Colonic mucosa (tissue), 4 donors: Measurements from ENCODE around the gene TFAM. TPM values are rescaled to one million over a fixed set of nuclear protein-coding genes. Genes with fewer than 3 reads are reported as not detected.

Experiments
- DNase-seq: peaks from one replicate; pipeline ENCODE4 v3.0.0-alpha.2; 2020
- H3K27ac ChIP-seq: fragments of 200-600 bp; one replicate; pipeline ENCODE4 v1.8.0; 2021
- H3K27me3 ChIP-seq: fragments of 200-600 bp; one replicate; pipeline ENCODE4 v1.8.0; 2021
- H3K36me3 ChIP-seq: fragments of 200-600 bp; one replicate; pipeline ENCODE4 v1.8.0; 2021
- H3K4me1 ChIP-seq: fragments of 200-600 bp; one replicate; pipeline ENCODE4 v1.8.0; 2021; ENCODE audit warnings: mild to moderate bottlenecking
- H3K4me3 ChIP-seq: fragments of 200-600 bp; one replicate; pipeline ENCODE4 v1.8.0; 2021
- H3K9ac ChIP-seq, 2 donors: one replicate each; pipeline ENCODE4 v1.7.0; 2013; ENCODE audit warnings: control low read depth in 2 of 2, low read depth in 2 of 2, low read length in 2 of 2
- H3K9me3 ChIP-seq: fragments of 200-600 bp; one replicate; pipeline ENCODE4 v1.8.0; 2021
- CTCF ChIP-seq: fragments of 200-600 bp; IDR thresholded peaks from one replicate; pipeline ENCODE4 v1.8.0; 2022; ENCODE audit warnings: antibody characterized with exemption, mild to moderate bottlenecking
- intact Hi-C: fragments of 100-400 bp; cut with DNase I; formaldehyde crosslinking; loops from one replicate; pipeline ENCODE4 v1.14.1; 2022
- total RNA-seq, 2 donors: library from RNA; stranded (reverse); fragmentation: NEBNext Ultra II Directional in 1 of 2; extraction: Animal tissue kit (Norgen Biotek cat#: 25700) in 1 of 2; gene quantifications; one replicate each; pipeline ENCODE4 v1.2.1, GENCODE V29; 2021
- donor health status: healthy.
- donor health status: DM: no; HTN: no; CAD: no.
- donor health status: DM: no; HTN: no; CAD: no.

The TFAM gene
- total RNA-seq, 2 donors from 2014 or later = 52.6 to 63.1 TPM

DNA sequence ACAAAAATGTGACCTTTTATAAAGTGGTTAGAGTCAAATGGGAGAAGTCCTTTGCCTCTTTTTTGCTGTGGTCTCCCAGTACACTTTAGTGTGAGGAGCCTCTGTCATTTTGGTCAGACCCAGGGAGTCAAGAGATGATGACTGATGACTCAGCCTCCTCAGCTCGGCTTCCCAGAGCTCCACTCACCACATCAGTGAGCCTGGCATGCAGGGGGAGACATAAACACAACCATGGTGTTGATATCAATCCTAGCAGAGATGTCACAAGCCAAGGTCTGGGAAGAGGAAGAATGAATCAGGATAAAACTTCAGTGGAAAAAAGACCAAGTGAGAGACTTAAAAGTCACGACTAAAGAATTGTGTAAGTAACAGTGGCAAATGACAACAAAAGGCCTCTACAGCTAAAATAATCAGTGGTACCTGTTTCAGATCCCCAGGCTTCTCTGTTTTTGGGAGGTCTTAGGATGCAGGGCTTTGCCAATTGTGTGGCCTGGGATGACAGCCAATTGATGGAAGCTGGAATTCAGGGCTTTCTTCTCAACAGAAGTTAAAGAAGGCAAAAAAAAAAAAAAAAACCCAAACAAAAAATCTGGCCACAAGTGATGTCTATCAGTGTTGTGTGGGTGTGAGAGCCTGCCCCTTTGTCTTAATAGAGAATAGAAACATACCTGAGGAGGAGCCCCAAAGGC lies 50.2 kb downstream of the TFAM start:
- Histone ChIP-seq H3K4me1 (no peaks in the 10 kb centered on the region), H3K36me3 (no peaks in the 10 kb centered on the region), H3K9me3 (no peaks in the 10 kb centered on the region), H3K27ac (no peak overlapping the region), H3K9ac (no peak overlapping the region), H3K4me3 (no peak overlapping the region), H3K27me3 (no peaks in the 10 kb centered on the region)
- no peak for DNase-seq
- no peak for TF ChIP-seq CTCF
- intact Hi-C loops = no loop called here

- Histone ChIP-seq H3K4me1 (no peaks in the 10 kb centered on the region), H3K36me3 (no peaks in the 10 kb centered on the region), H3K9me3 (no peaks in the 10 kb centered on the region), H3K4me3 (no peak overlapping the region), H3K9ac (no peak overlapping the region), H3K27me3 (no peaks in the 10 kb centered on the region), H3K27ac (no peak overlapping the region)
- DNase-seq = peak; percentile 34
- intact Hi-C loops = no loop called here
- no peak for TF ChIP-seq CTCF
Measured at GRCh38 chr10:58436071-58436470, 50.9 kb downstream of the TFAM start.

- DNase-seq = no peak
- no peaks in the 10 kb centered on the region for H3K36me3 ChIP-seq
- H3K4me3 ChIP-seq = no peak overlapping the region
- no peak for TF ChIP-seq CTCF
- H3K27me3 ChIP-seq = no peaks in the 10 kb centered on the region
- H3K4me1 ChIP-seq = no peaks in the 10 kb centered on the region
- H3K9ac ChIP-seq = no peak overlapping the region
- intact Hi-C loops = no loop called here
- no peak overlapping the region for H3K27ac ChIP-seq
- no peaks in the 10 kb centered on the region for H3K9me3 ChIP-seq
Measured at GRCh38 chr10:58438340-58438871, 53.2 kb downstream of the TFAM start.

DNA sequence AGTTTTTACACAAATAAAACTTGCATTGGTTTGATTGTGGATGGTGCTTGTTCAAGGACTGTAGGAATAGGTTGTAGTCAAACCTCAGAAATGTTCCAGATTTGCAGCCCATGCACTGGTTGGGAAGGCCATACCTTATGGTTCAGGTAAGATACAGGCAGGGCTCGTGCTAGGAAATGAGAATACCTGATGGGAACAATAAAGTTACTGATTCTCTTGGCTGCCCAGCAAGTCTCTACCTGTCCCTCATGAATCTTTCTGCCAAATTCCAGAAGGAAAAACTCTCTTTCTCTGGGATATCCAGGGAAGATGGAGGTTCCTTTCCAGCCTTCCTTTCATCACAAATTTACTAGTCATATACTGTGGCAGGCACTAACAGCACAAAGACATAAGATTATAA lies 53.8 kb downstream of the TFAM start:
- no peak overlapping the region for H3K9ac ChIP-seq
- no peak for DNase-seq
- no peaks in the 10 kb centered on the region for H3K4me1 ChIP-seq
- H3K27me3 ChIP-seq = no peaks in the 10 kb centered on the region
- TF ChIP-seq CTCF = no peak
- H3K36me3 ChIP-seq = no peaks in the 10 kb centered on the region
- H3K9me3 ChIP-seq = no peaks in the 10 kb centered on the region
- H3K27ac ChIP-seq = no peak overlapping the region
- no peak overlapping the region for H3K4me3 ChIP-seq
- intact Hi-C loops = no loop called here

GRCh38 chr10:58439632-58440364 lies 54.6 kb downstream of the TFAM start:
- Histone ChIP-seq H3K9ac (no peak overlapping the region), H3K4me3 (no peak overlapping the region), H3K27ac (no peak overlapping the region), H3K4me1 (no peaks in the 10 kb centered on the region), H3K9me3 (no peaks in the 10 kb centered on the region), H3K27me3 (no peaks in the 10 kb centered on the region), H3K36me3 (no peaks in the 10 kb centered on the region)
- intact Hi-C loops = no loop called here
- DNase-seq = no peak
- no peak for TF ChIP-seq CTCF
